GM12878 (cell line): ENCODE measurements around the gene RETREG1. TPM values are rescaled to one million over a fixed set of nuclear protein-coding genes. Genes with fewer than 3 reads are reported as not detected.

Source experiments
- ATAC-seq: fragments of 200-7000 bp; cut with Tn5 transposase; 3 replicates; pipeline ENCODE4 v1.9.1; 2020; ENCODE audit warnings: mild to moderate bottlenecking, moderate library complexity
- BruUV-seq: library from RNA; stranded (reverse); fragments of 400-500 nt; replicated peaks from 2 replicates; lab custom pipeline; 2021; lab: Mats Ljungman, UMichigan
- CTCF ChIA-PET: fragments of 300-600 bp; sonication (Branson Sonifier 250); formaldehyde crosslinking; extraction: SDS; loops from one replicate; lab custom pipeline; 2021; ENCODE audit warnings: inconsistent platforms; lab: Yijun Ruan, JAX
- POLR2A ChIA-PET: fragments of 350-600 bp; formaldehyde crosslinking; extraction: SDS; loops from one replicate; lab custom pipeline; 2021; ENCODE audit warnings: inconsistent platforms; lab: Charles Lee
- RAD21 ChIA-PET: fragments of 300-600 bp; sonication (Branson Sonifier 250); formaldehyde crosslinking; loops from one replicate; lab custom pipeline; 2023; ENCODE audit warnings: antibody characterized with exemption; ENCODE audit not compliant: unreplicated experiment; lab: Charles Lee
- SMC1A ChIA-PET: fragments of 300-600 bp; sonication (Branson Sonifier 250); formaldehyde crosslinking; loops from one replicate; lab custom pipeline; 2023; ENCODE audit not compliant: unreplicated experiment, uncharacterized antibody; lab: Charles Lee
- DNase-seq: peaks from one replicate; pipeline ENCODE4 v3.0.0-alpha.2; 2011; ENCODE audit warnings: low read depth, low spot score
- FAIRE-seq: peaks from 3 replicates; lab custom pipeline; 2011; peaks lifted over from hg19 to GRCh38; lab: Jason Lieb, UNC
- H2AFZ ChIP-seq: 2 replicates; pipeline ENCODE4 v1.6.0; 2011; ENCODE audit warnings: low read depth, low read length, control low read depth; ENCODE audit not compliant: control insufficient read depth
- H3K27ac ChIP-seq: 2 replicates; pipeline ENCODE4 v1.5.1; 2011; ENCODE audit warnings: control low read depth; ENCODE audit not compliant: control insufficient read depth, insufficient read depth
- H3K27me3 ChIP-seq, 2 experiments: replicated peaks in 1 of 2; 2 replicates each; pipeline versions ENCODE4 v1.6.0 to v1.6.1; 2011; ENCODE audit warnings: low read length in 1 of 2; ENCODE audit not compliant: control insufficient read depth in 2 of 2, insufficient read depth in 2 of 2
- H3K36me3 ChIP-seq, 2 experiments: 2 replicates each; pipeline ENCODE4 v1.5.1; 2011; ENCODE audit warnings: low read length in 1 of 2; ENCODE audit not compliant: control insufficient read depth in 2 of 2, insufficient read depth in 2 of 2
- H3K4me1 ChIP-seq: 2 replicates; pipeline ENCODE4 v1.6.1; 2011; ENCODE audit warnings: mild to moderate bottlenecking, low read length, moderate library complexity, mixed read lengths; ENCODE audit not compliant: control insufficient read depth, insufficient read depth
- H3K4me2 ChIP-seq: 2 replicates; pipeline ENCODE4 v1.6.0; 2011; ENCODE audit warnings: control low read depth; ENCODE audit not compliant: control insufficient read depth, insufficient read depth
- H3K4me3 ChIP-seq: fragments of 200-600 bp; sonication (generic); 2 replicates; pipeline ENCODE4 v1.5.1; 2016
- H3K79me2 ChIP-seq: 2 replicates; pipeline ENCODE4 v1.6.0; 2011; ENCODE audit warnings: low read length; ENCODE audit not compliant: control insufficient read depth, insufficient read depth
- H3K9ac ChIP-seq: 2 replicates; pipeline ENCODE4 v1.8.0; 2011; ENCODE audit warnings: low read length, control low read depth, mixed read lengths; ENCODE audit not compliant: control insufficient read depth, insufficient read depth
- H3K9me3 ChIP-seq: replicated peaks from 3 replicates; pipeline ENCODE4 v1.5.1; 2011; ENCODE audit warnings: mild to moderate bottlenecking, low read length; ENCODE audit not compliant: control insufficient read depth, insufficient read depth
- H4K20me1 ChIP-seq: 2 replicates; pipeline ENCODE4 v1.6.0; 2011; ENCODE audit not compliant: control insufficient read depth, insufficient read depth
- NFXL1 ChIP-seq: fragments of 450-650 bp; IDR thresholded peaks from 2 replicates; pipeline ENCODE4 v1.6.1; 2017; ENCODE audit warnings: antibody characterized with exemption, mild to moderate bottlenecking, borderline replicate concordance
- POU2F2 ChIP-seq: IDR thresholded peaks from 3 replicates; pipeline ENCODE4 v1.6.1; 2011; ENCODE audit warnings: low read depth, mild to moderate bottlenecking, low read length, borderline replicate concordance
- in situ Hi-C: fragments of 300-500 bp; cut with MboI; formaldehyde crosslinking; loops from 9 replicates; pipeline ENCODE4 v1.14.3; 2018; ENCODE audit warnings: mixed read lengths
- intact Hi-C: fragments of 100-400 bp; cut with micrococcal nuclease; formaldehyde crosslinking; loops from one replicate; pipeline ENCODE4 v1.14.2; 2022; ENCODE audit not compliant: unreplicated experiment
- polyA plus RNA-seq, 11 experiments: library from polyadenylated mRNA; depleted of rRNA in 4 of 11; unstranded in 6 of 11; stranded (reverse) in 5 of 11; fragments of >200 nt; fragmentation: Nextera tagmentation in 4 of 11; fragmentation: Illumina TruSeq in 1 of 11; extraction: Ambion mirVana in 4 of 11; extraction: Trizol in 1 of 11; gene quantifications; 1 replicate in 1 of 11; 2 replicates in 10 of 11; pipeline versions ENCODE4 v1.2.1 to v1.2.3, GENCODE V29; 2011 to 2016; ENCODE audit warnings: inconsistent platforms in 2 of 11, missing spikeins in 2 of 11, low read depth in 1 of 11
- total RNA-seq, 4 experiments: library from RNA; depleted of rRNA in 3 of 4; stranded (reverse); fragments of >200 nt in 3 of 4; fragmentation: Illumina TruSeq in 1 of 4; extraction: Trizol in 1 of 4; gene quantifications; 2 replicates each; pipeline versions ENCODE4 v1.2.1 to v1.2.3, GENCODE V29; 2013 to 2021
- TF ChIP-seq, protein P1 (sequence below): IDR thresholded peaks from 2 replicates; pipeline ENCODE4 v1.6.1; 2012; ENCODE audit warnings: improper control_type of control experiment, low read depth, low read length; ENCODE audit not compliant: insufficient replicate concordance
- TF ChIP-seq, protein P2 (sequence below): IDR thresholded peaks from 2 replicates; pipeline ENCODE4 v1.6.1; 2012; ENCODE audit warnings: low read length, inconsistent platforms

RETREG1 gene
- total and polyA plus RNA-seq, 10 of the 15 experiments (the other 5 are each of a cell fraction or from before 2014, with no cell fraction given): 3.9 to 8.9 (median 6.4) TPM

DNA sequence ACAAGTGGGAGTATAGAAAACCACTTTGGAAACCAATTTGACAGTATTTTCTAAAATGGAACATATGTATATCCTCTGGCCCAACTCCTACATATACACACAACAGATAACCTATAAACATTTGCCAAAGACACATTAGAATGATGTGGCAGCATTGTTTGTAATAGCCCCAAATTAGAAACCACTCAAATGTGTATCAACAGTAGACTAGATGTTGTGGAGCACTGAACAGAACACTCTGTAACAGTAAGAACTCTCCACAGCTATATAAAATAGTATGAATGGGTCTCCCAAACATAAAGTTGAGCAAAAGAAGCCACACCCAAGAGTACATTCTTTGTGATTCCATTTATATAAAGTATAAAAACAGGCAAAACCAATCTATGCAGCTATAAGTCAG lies 157.3 kb downstream of the RETREG1 start:
- ChIA-PET RAD21 (interaction anchor here (5.2 kb wide), 1 partner anchor 299 kb away, joined by 49 read pairs; no protein-coding TSS in a partner anchor), POLR2A (interaction anchor here (1.1 kb wide), 1 partner anchor 13 kb away, joined by 3 read pairs; no protein-coding TSS in a partner anchor), SMC1A (interaction anchor here (1.5 to 8.2 kb wide), 4 partner anchors 10 to 299 kb away, joined by 4 to 56 read pairs (median 4); no protein-coding TSS in a partner anchor), CTCF (interaction anchor here (1.4 to 6.1 kb wide), 4 partner anchors 13 to 299 kb away, joined by 4 to 117 read pairs (median 12); no protein-coding TSS in a partner anchor)
- Histone ChIP-seq H3K9me3 (no peaks in the 10 kb centered on the region; the same call in 2 of the 3 replicates), H3K4me3 (no peak overlapping the region), H3K27me3 (no peaks in the 10 kb centered on the region), H2AFZ (no peak overlapping the region), H3K36me3 (peaks cover 10 to 46% of the 10 kb centered on the region in 2 experiments), H4K20me1 (peaks cover 4% of the 10 kb centered on the region), H3K4me1 (peaks cover 19% of the 10 kb centered on the region), H3K9ac (no peak overlapping the region), H3K27ac (no peak overlapping the region), H3K4me2 (no peak overlapping the region), H3K79me2 (peaks cover 37% of the 10 kb centered on the region)
- in situ Hi-C loops: loop anchor here (5.0 to 25.0 kb wide), 2 partner anchors 297 to 1747 kb away; no protein-coding TSS in a partner anchor
- FAIRE-seq (no peak), DNase-seq (no peak), ATAC-seq (no peak)
- intact Hi-C loops: no loop called here
- TF ChIP-seq NFXL1: no peak
- TF ChIP-seq, protein P1, sequence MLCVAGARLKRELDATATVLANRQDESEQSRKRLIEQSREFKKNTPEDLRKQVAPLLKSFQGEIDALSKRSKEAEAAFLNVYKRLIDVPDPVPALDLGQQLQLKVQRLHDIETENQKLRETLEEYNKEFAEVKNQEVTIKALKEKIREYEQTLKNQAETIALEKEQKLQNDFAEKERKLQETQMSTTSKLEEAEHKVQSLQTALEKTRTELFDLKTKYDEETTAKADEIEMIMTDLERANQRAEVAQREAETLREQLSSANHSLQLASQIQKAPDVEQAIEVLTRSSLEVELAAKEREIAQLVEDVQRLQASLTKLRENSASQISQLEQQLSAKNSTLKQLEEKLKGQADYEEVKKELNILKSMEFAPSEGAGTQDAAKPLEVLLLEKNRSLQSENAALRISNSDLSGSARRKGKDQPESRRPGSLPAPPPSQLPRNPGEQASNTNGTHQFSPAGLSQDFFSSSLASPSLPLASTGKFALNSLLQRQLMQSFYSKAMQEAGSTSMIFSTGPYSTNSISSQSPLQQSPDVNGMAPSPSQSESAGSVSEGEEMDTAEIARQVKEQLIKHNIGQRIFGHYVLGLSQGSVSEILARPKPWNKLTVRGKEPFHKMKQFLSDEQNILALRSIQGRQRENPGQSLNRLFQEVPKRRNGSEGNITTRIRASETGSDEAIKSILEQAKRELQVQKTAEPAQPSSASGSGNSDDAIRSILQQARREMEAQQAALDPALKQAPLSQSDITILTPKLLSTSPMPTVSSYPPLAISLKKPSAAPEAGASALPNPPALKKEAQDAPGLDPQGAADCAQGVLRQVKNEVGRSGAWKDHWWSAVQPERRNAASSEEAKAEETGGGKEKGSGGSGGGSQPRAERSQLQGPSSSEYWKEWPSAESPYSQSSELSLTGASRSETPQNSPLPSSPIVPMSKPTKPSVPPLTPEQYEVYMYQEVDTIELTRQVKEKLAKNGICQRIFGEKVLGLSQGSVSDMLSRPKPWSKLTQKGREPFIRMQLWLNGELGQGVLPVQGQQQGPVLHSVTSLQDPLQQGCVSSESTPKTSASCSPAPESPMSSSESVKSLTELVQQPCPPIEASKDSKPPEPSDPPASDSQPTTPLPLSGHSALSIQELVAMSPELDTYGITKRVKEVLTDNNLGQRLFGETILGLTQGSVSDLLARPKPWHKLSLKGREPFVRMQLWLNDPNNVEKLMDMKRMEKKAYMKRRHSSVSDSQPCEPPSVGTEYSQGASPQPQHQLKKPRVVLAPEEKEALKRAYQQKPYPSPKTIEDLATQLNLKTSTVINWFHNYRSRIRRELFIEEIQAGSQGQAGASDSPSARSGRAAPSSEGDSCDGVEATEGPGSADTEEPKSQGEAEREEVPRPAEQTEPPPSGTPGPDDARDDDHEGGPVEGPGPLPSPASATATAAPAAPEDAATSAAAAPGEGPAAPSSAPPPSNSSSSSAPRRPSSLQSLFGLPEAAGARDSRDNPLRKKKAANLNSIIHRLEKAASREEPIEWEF: no peak
- TF ChIP-seq POU2F2: 0 out of 3 replicates have a peak, but pooled peaks have one; percentile 0
- TF ChIP-seq, protein P2, sequence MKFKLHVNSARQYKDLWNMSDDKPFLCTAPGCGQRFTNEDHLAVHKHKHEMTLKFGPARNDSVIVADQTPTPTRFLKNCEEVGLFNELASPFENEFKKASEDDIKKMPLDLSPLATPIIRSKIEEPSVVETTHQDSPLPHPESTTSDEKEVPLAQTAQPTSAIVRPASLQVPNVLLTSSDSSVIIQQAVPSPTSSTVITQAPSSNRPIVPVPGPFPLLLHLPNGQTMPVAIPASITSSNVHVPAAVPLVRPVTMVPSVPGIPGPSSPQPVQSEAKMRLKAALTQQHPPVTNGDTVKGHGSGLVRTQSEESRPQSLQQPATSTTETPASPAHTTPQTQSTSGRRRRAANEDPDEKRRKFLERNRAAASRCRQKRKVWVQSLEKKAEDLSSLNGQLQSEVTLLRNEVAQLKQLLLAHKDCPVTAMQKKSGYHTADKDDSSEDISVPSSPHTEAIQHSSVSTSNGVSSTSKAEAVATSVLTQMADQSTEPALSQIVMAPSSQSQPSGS: no peak
- BruUV-seq: no TSS peak
